HCT116 (cell line): ENCODE data around the gene CCDC188. TPM values are rescaled to one million over a fixed set of nuclear protein-coding genes. Genes with fewer than 3 reads are reported as not detected.

ENCODE experiments used
- ATAC-seq: fragments of 200-7000 bp; cut with Tn5 transposase; 2 replicates; pipeline ENCODE4 v1.9.1; 2020; ENCODE audit warnings: mild to moderate bottlenecking, moderate library complexity
- BruUV-seq: library from RNA; stranded (reverse); fragments of 400-500 nt; replicated peaks from 2 replicates; lab custom pipeline; 2021; lab: Mats Ljungman, UMichigan
- CTCF ChIA-PET: fragments of 300-600 bp; sonication (Branson Sonifier 250); formaldehyde crosslinking; loops from one replicate; lab custom pipeline; 2021; ENCODE audit warnings: antibody characterized with exemption; lab: Charles Lee
- POLR2A ChIA-PET: fragments of 300-600, 350-600 bp; sonication (Branson Sonifier 250); formaldehyde crosslinking; loops from one replicate; lab custom pipeline; 2021; ENCODE audit warnings: antibody characterized with exemption; lab: Charles Lee
- RAD21 ChIA-PET, 2 experiments: fragments of 300-600 bp; sonication (Branson Sonifier 250); formaldehyde crosslinking; loops; one replicate each; lab custom pipeline; 2023; ENCODE audit warnings: low total read pairs in 2 of 2; ENCODE audit not compliant: uncharacterized antibody in 2 of 2, unreplicated experiment in 2 of 2, low non-redundant PET in 1 of 2; lab: Charles Lee
- DNase-seq: peaks from one replicate; pipeline ENCODE4 v3.0.0-alpha.2; 2010; ENCODE audit warnings: low read depth, low spot score
- H2AFZ ChIP-seq: fragments of 200-600 bp; shearing (Covaris generic), sonication (generic); 2 replicates; pipeline ENCODE4 v1.6.1; 2017; ENCODE audit warnings: low read depth, mixed run types, mixed read lengths, antibody characterized with exemption, low read length; ENCODE audit not compliant: poor library complexity, severe bottlenecking
- H3K27ac ChIP-seq: 2 replicates; pipeline ENCODE4 v1.5.1; 2012; ENCODE audit warnings: low read depth, low read length
- H3K27me3 ChIP-seq: fragments of 200-600 bp; sonication (generic); 2 replicates; pipeline ENCODE4 v1.6.1; 2016; ENCODE audit warnings: mixed run types, low read length, mixed read lengths; ENCODE audit not compliant: insufficient read depth
- H3K36me3 ChIP-seq, 2 experiments: fragments of 200-500 bp in 1 of 2; fragments of 200-600 bp in 1 of 2; sonication (Bioruptor generic) in 1 of 2; sonication (generic) in 1 of 2; 2 replicates each; pipeline versions ENCODE4 v1.5.1 to v1.6.1; 2014 to 2016; ENCODE audit warnings: low read length in 2 of 2, inconsistent platforms in 1 of 2, mixed read lengths in 1 of 2, mixed run types in 1 of 2; ENCODE audit not compliant: insufficient read depth in 2 of 2, control insufficient read depth in 1 of 2
- H3K4me1 ChIP-seq, 2 experiments: fragments of 200-600 bp in 1 of 2; sonication (generic) in 1 of 2; 2 replicates each; pipeline versions ENCODE4 v1.5.1 to v1.6.1; 2012 to 2017; ENCODE audit warnings: low read length in 2 of 2, inconsistent platforms in 1 of 2, mild to moderate bottlenecking in 1 of 2, mixed read lengths in 1 of 2, mixed run types in 1 of 2, moderate library complexity in 1 of 2; ENCODE audit not compliant: insufficient read depth in 2 of 2, control insufficient read depth in 1 of 2
- H3K4me2 ChIP-seq: fragments of 200-600 bp; sonication (generic); 2 replicates; pipeline ENCODE4 v1.6.1; 2017; ENCODE audit warnings: mixed run types, low read length, mixed read lengths
- H3K4me3 ChIP-seq, 2 experiments: fragments of 200-600 bp in 1 of 2; sonication (generic) in 1 of 2; replicated peaks in 1 of 2; 2 replicates each; pipeline ENCODE4 v1.5.1; 2011 to 2016; ENCODE audit warnings: low read length in 2 of 2, control low read depth in 1 of 2, low read depth in 1 of 2, mild to moderate bottlenecking in 1 of 2, mixed read lengths in 1 of 2, mixed run types in 1 of 2
- H3K79me2 ChIP-seq: fragments of 200-600 bp; sonication (generic); 2 replicates; pipeline ENCODE4 v1.6.1; 2017; ENCODE audit warnings: mild to moderate bottlenecking, mixed run types, low read length, moderate library complexity, mixed read lengths; ENCODE audit not compliant: insufficient read depth
- H3K9ac ChIP-seq: fragments of 200-600 bp; sonication (generic); 2 replicates; pipeline ENCODE4 v1.6.1; 2016; ENCODE audit warnings: low read length, mixed read lengths
- H3K9me2 ChIP-seq: fragments of 200-600 bp; sonication (generic), shearing (Covaris generic); 2 replicates; pipeline ENCODE4 v1.6.1; 2017; ENCODE audit warnings: mixed run types, mild to moderate bottlenecking, moderate library complexity; ENCODE audit not compliant: insufficient read depth
- H3K9me3 ChIP-seq, 2 experiments: fragments of 200-500 bp in 1 of 2; fragments of 200-600 bp in 1 of 2; sonication (Bioruptor generic) in 1 of 2; sonication (generic) in 1 of 2; 2 replicates each; pipeline ENCODE4 v1.6.1; 2014 to 2017; ENCODE audit warnings: low read length in 2 of 2, mixed read lengths in 2 of 2, inconsistent platforms in 1 of 2, low read depth in 1 of 2, mild to moderate bottlenecking in 1 of 2, mixed run types in 1 of 2, moderate library complexity in 1 of 2; ENCODE audit not compliant: control insufficient read depth in 1 of 2, insufficient read depth in 1 of 2
- H4K20me1 ChIP-seq: fragments of 200-600 bp; sonication (generic), shearing (Covaris generic); 2 replicates; pipeline ENCODE4 v1.6.1; 2017; ENCODE audit warnings: mixed run types, mild to moderate bottlenecking, moderate library complexity; ENCODE audit not compliant: insufficient read depth
- CEBPB ChIP-seq: IDR thresholded peaks from 2 replicates; pipeline ENCODE4 v1.6.1; 2012; ENCODE audit warnings: low read depth
- EGR1 ChIP-seq: IDR thresholded peaks from 2 replicates; pipeline ENCODE4 v1.6.1; 2012; ENCODE audit warnings: low read depth
- ELF1 ChIP-seq: IDR thresholded peaks from 2 replicates; pipeline ENCODE4 v1.6.1; 2012; ENCODE audit warnings: low read depth, borderline replicate concordance
- EZH2 ChIP-seq: fragments of 200-600 bp; sonication (generic); IDR thresholded peaks from 2 replicates; pipeline ENCODE4 v1.6.1; 2017; ENCODE audit warnings: antibody characterized with exemption, mixed run types
- EZH2phosphoT487 ChIP-seq: fragments of 200-600 bp; IDR thresholded peaks from 2 replicates; pipeline ENCODE4 v1.6.1; 2018; ENCODE audit warnings: antibody characterized with exemption, borderline replicate concordance
- FOSL1 ChIP-seq: IDR thresholded peaks from 2 replicates; pipeline ENCODE4 v1.6.1; 2012; ENCODE audit warnings: low read depth
- JUND ChIP-seq: IDR thresholded peaks from 2 replicates; pipeline ENCODE4 v1.6.1; 2012
- POLR2A ChIP-seq: IDR thresholded peaks from 2 replicates; pipeline ENCODE4 v1.7.0; 2011; ENCODE audit warnings: borderline replicate concordance; ENCODE audit not compliant: insufficient read depth, insufficient read length; ENCODE audit errors: extremely low read depth
- RAD21 ChIP-seq: IDR thresholded peaks from 2 replicates; pipeline ENCODE4 v1.6.1; 2012; ENCODE audit warnings: low read depth, mild to moderate bottlenecking
- SIN3A ChIP-seq: IDR thresholded peaks from 2 replicates; pipeline ENCODE4 v1.6.1; 2012; ENCODE audit warnings: low read depth
- SP1 ChIP-seq: IDR thresholded peaks from 2 replicates; pipeline ENCODE4 v1.6.1; 2012; ENCODE audit warnings: low read depth
- YY1 ChIP-seq: IDR thresholded peaks from 2 replicates; pipeline ENCODE4 v1.6.1; 2011; ENCODE audit warnings: low read length, low read depth, moderate library complexity, mild to moderate bottlenecking; ENCODE audit not compliant: insufficient replicate concordance; ENCODE audit errors: extremely low read depth
- ZFX ChIP-seq: fragments of 450-650 bp; IDR thresholded peaks from 2 replicates; pipeline ENCODE4 v1.6.1; 2017
- ZNF274 ChIP-seq: fragments of 200-500 bp; sonication (Bioruptor generic); IDR thresholded peaks from 2 replicates; pipeline ENCODE4 v1.6.1; 2014; ENCODE audit warnings: mild to moderate bottlenecking, low read depth, low read length, inconsistent platforms
- intact Hi-C: fragments of 100-400 bp; cut with micrococcal nuclease; formaldehyde crosslinking; loops from 2 replicates; pipeline ENCODE4 v1.10.0; 2022
- total RNA-seq: library from RNA; stranded (reverse); gene quantifications from one replicate; pipeline ENCODE4 v1.2.1, GENCODE V29; 2021; ENCODE audit not compliant: unreplicated experiment
- TF ChIP-seq, protein P1 (sequence below): IDR thresholded peaks from 2 replicates; pipeline ENCODE4 v1.6.1; 2011; ENCODE audit warnings: mild to moderate bottlenecking, low read length, moderate library complexity; ENCODE audit not compliant: insufficient replicate concordance; ENCODE audit errors: extremely low read depth
- TF ChIP-seq, protein P2 (sequence below): IDR thresholded peaks from 2 replicates; pipeline ENCODE4 v1.6.1; 2012; ENCODE audit warnings: low read depth
- TF ChIP-seq, protein P3 (sequence below): IDR thresholded peaks from 2 replicates; pipeline ENCODE4 v1.6.1; 2012
- TF ChIP-seq, protein P4 (sequence below): IDR thresholded peaks from 2 replicates; pipeline ENCODE4 v1.6.1; 2012
- TF ChIP-seq, protein P5 (sequence below), 3 experiments: fragments of 200-600 bp in 1 of 3; sonication (generic) in 1 of 3; IDR thresholded peaks in 2 of 3; conservative IDR thresholded peaks in 1 of 3; 2 replicates each; pipeline ENCODE4 v1.5.1; 2012 to 2017; ENCODE audit warnings: low read depth in 2 of 3, low read length in 2 of 3, antibody characterized with exemption in 1 of 3, borderline replicate concordance in 1 of 3, control low read depth in 1 of 3, mild to moderate bottlenecking in 1 of 3, mixed read lengths in 1 of 3, mixed run types in 1 of 3, moderate library complexity in 1 of 3; ENCODE audit not compliant: insufficient read depth in 1 of 3

The CCDC188 gene
- total RNA-seq, 1 experiment from 2014 or later: not detected

DNA sequence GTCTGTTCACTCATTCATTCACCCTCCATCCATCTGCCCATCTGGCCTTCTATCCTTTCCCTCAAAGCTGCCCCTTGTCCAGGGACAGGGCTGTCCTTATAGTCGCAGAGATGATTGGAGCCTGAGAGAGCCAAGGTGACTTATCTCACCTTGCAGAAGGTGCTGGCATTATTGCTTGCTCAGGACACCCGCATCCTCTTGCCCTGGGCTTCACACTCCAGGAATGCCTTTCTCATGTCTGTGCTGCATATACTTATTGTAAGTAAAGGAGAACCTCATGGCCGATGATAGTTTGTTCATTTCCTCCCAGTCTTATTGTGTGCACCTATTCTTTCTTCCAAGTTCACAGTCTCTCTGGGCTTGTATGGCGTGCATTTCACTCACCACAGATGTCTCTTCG is 49.1 kb upstream of the CCDC188 start:
- no peak for ATAC-seq
- DNase-seq: no peak
- ChIA-PET POLR2A (no interaction called here), CTCF (no interaction called here), RAD21 (no interaction called here)
- intact Hi-C loops: no loop called here
- Histone ChIP-seq H4K20me1 (no peaks in the 10 kb centered on the region), H3K4me1 (peaks cover 18 to 24% of the 10 kb centered on the region in 2 experiments), H3K36me3 (no peaks in the 10 kb centered on the region), H3K9ac (no peak overlapping the region), H3K4me3 (no peak overlapping the region), H3K4me2 (no peak overlapping the region), H3K9me2 (no peaks in the 10 kb centered on the region), H2AFZ (no peak overlapping the region), H3K27ac (no peak overlapping the region), H3K9me3 (no peaks in the 10 kb centered on the region), H3K27me3 (0 out of 2 replicates have a peak, but pooled peaks cover 3% of the 10 kb centered on the region), H3K79me2 (no peaks in the 10 kb centered on the region)
- no TSS peak for BruUV-seq
- TF ChIP-seq EZH2phosphoT487 (no peak), YY1 (no peak), ZFX (no peak), SIN3A (no peak), SP1 (no peak), CEBPB (no peak), POLR2A (no peak), EGR1 (no peak), EZH2 (no peak), FOSL1 (no peak), ELF1 (no peak), RAD21 (no peak), JUND (no peak), ZNF274 (no peak)
- TF ChIP-seq, protein P1, sequence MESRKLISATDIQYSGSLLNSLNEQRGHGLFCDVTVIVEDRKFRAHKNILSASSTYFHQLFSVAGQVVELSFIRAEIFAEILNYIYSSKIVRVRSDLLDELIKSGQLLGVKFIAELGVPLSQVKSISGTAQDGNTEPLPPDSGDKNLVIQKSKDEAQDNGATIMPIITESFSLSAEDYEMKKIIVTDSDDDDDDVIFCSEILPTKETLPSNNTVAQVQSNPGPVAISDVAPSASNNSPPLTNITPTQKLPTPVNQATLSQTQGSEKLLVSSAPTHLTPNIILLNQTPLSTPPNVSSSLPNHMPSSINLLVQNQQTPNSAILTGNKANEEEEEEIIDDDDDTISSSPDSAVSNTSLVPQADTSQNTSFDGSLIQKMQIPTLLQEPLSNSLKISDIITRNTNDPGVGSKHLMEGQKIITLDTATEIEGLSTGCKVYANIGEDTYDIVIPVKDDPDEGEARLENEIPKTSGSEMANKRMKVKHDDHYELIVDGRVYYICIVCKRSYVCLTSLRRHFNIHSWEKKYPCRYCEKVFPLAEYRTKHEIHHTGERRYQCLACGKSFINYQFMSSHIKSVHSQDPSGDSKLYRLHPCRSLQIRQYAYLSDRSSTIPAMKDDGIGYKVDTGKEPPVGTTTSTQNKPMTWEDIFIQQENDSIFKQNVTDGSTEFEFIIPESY: no peak
- TF ChIP-seq, protein P2, sequence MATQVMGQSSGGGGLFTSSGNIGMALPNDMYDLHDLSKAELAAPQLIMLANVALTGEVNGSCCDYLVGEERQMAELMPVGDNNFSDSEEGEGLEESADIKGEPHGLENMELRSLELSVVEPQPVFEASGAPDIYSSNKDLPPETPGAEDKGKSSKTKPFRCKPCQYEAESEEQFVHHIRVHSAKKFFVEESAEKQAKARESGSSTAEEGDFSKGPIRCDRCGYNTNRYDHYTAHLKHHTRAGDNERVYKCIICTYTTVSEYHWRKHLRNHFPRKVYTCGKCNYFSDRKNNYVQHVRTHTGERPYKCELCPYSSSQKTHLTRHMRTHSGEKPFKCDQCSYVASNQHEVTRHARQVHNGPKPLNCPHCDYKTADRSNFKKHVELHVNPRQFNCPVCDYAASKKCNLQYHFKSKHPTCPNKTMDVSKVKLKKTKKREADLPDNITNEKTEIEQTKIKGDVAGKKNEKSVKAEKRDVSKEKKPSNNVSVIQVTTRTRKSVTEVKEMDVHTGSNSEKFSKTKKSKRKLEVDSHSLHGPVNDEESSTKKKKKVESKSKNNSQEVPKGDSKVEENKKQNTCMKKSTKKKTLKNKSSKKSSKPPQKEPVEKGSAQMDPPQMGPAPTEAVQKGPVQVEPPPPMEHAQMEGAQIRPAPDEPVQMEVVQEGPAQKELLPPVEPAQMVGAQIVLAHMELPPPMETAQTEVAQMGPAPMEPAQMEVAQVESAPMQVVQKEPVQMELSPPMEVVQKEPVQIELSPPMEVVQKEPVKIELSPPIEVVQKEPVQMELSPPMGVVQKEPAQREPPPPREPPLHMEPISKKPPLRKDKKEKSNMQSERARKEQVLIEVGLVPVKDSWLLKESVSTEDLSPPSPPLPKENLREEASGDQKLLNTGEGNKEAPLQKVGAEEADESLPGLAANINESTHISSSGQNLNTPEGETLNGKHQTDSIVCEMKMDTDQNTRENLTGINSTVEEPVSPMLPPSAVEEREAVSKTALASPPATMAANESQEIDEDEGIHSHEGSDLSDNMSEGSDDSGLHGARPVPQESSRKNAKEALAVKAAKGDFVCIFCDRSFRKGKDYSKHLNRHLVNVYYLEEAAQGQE: no peak
- TF ChIP-seq, protein P3, sequence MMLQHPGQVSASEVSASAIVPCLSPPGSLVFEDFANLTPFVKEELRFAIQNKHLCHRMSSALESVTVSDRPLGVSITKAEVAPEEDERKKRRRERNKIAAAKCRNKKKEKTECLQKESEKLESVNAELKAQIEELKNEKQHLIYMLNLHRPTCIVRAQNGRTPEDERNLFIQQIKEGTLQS: no peak
- TF ChIP-seq, protein P4, sequence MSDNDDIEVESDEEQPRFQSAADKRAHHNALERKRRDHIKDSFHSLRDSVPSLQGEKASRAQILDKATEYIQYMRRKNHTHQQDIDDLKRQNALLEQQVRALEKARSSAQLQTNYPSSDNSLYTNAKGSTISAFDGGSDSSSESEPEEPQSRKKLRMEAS: no peak
- TF ChIP-seq, protein P5, sequence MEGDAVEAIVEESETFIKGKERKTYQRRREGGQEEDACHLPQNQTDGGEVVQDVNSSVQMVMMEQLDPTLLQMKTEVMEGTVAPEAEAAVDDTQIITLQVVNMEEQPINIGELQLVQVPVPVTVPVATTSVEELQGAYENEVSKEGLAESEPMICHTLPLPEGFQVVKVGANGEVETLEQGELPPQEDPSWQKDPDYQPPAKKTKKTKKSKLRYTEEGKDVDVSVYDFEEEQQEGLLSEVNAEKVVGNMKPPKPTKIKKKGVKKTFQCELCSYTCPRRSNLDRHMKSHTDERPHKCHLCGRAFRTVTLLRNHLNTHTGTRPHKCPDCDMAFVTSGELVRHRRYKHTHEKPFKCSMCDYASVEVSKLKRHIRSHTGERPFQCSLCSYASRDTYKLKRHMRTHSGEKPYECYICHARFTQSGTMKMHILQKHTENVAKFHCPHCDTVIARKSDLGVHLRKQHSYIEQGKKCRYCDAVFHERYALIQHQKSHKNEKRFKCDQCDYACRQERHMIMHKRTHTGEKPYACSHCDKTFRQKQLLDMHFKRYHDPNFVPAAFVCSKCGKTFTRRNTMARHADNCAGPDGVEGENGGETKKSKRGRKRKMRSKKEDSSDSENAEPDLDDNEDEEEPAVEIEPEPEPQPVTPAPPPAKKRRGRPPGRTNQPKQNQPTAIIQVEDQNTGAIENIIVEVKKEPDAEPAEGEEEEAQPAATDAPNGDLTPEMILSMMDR (IDR thresholded peaks at IDR 0.05 in 2 of 3, conservative IDR thresholded peaks at IDR 0.05 in 1 of 3; ENCODE audit: borderline replicate concordance in 1 of 3, insufficient read depth in 1 of 3, low read depth in 2 of 3, low read length in 2 of 3): no peak
